GM12878 (cell line): Measurements from ENCODE around the gene AGAP1. TPM values are rescaled to one million over a fixed set of nuclear protein-coding genes. Genes with fewer than 3 reads are reported as not detected.

ENCODE experiments used
- ATAC-seq: fragments of 200-7000 bp; cut with Tn5 transposase; 3 replicates; pipeline ENCODE4 v1.9.1; 2020; ENCODE audit warnings: mild to moderate bottlenecking, moderate library complexity
- BruUV-seq: library from RNA; stranded (reverse); fragments of 400-500 nt; replicated peaks from 2 replicates; lab custom pipeline; 2021; lab: Mats Ljungman, UMichigan
- CTCF ChIA-PET: fragments of 300-600 bp; sonication (Branson Sonifier 250); formaldehyde crosslinking; extraction: SDS; loops from one replicate; lab custom pipeline; 2021; ENCODE audit warnings: inconsistent platforms; lab: Yijun Ruan, JAX
- POLR2A ChIA-PET: fragments of 350-600 bp; formaldehyde crosslinking; extraction: SDS; loops from one replicate; lab custom pipeline; 2021; ENCODE audit warnings: inconsistent platforms; lab: Charles Lee
- RAD21 ChIA-PET: fragments of 300-600 bp; sonication (Branson Sonifier 250); formaldehyde crosslinking; loops from one replicate; lab custom pipeline; 2023; ENCODE audit warnings: antibody characterized with exemption; ENCODE audit not compliant: unreplicated experiment; lab: Charles Lee
- SMC1A ChIA-PET: fragments of 300-600 bp; sonication (Branson Sonifier 250); formaldehyde crosslinking; loops from one replicate; lab custom pipeline; 2023; ENCODE audit not compliant: unreplicated experiment, uncharacterized antibody; lab: Charles Lee
- DNase-seq: peaks from one replicate; pipeline ENCODE4 v3.0.0-alpha.2; 2011; ENCODE audit warnings: low read depth, low spot score
- FAIRE-seq: peaks from 3 replicates; lab custom pipeline; 2011; peaks lifted over from hg19 to GRCh38; lab: Jason Lieb, UNC
- H2AFZ ChIP-seq: 2 replicates; pipeline ENCODE4 v1.6.0; 2011; ENCODE audit warnings: low read depth, low read length, control low read depth; ENCODE audit not compliant: control insufficient read depth
- H3K27ac ChIP-seq: 2 replicates; pipeline ENCODE4 v1.5.1; 2011; ENCODE audit warnings: control low read depth; ENCODE audit not compliant: control insufficient read depth, insufficient read depth
- H3K27me3 ChIP-seq, 2 experiments: replicated peaks in 1 of 2; 2 replicates each; pipeline versions ENCODE4 v1.6.0 to v1.6.1; 2011; ENCODE audit warnings: low read length in 1 of 2; ENCODE audit not compliant: control insufficient read depth in 2 of 2, insufficient read depth in 2 of 2
- H3K36me3 ChIP-seq, 2 experiments: 2 replicates each; pipeline ENCODE4 v1.5.1; 2011; ENCODE audit warnings: low read length in 1 of 2; ENCODE audit not compliant: control insufficient read depth in 2 of 2, insufficient read depth in 2 of 2
- H3K4me1 ChIP-seq: 2 replicates; pipeline ENCODE4 v1.6.1; 2011; ENCODE audit warnings: mild to moderate bottlenecking, low read length, moderate library complexity, mixed read lengths; ENCODE audit not compliant: control insufficient read depth, insufficient read depth
- H3K4me2 ChIP-seq: 2 replicates; pipeline ENCODE4 v1.6.0; 2011; ENCODE audit warnings: control low read depth; ENCODE audit not compliant: control insufficient read depth, insufficient read depth
- H3K4me3 ChIP-seq: fragments of 200-600 bp; sonication (generic); 2 replicates; pipeline ENCODE4 v1.5.1; 2016
- H3K79me2 ChIP-seq: 2 replicates; pipeline ENCODE4 v1.6.0; 2011; ENCODE audit warnings: low read length; ENCODE audit not compliant: control insufficient read depth, insufficient read depth
- H3K9ac ChIP-seq: 2 replicates; pipeline ENCODE4 v1.8.0; 2011; ENCODE audit warnings: low read length, control low read depth, mixed read lengths; ENCODE audit not compliant: control insufficient read depth, insufficient read depth
- H3K9me3 ChIP-seq: replicated peaks from 3 replicates; pipeline ENCODE4 v1.5.1; 2011; ENCODE audit warnings: mild to moderate bottlenecking, low read length; ENCODE audit not compliant: control insufficient read depth, insufficient read depth
- H4K20me1 ChIP-seq: 2 replicates; pipeline ENCODE4 v1.6.0; 2011; ENCODE audit not compliant: control insufficient read depth, insufficient read depth
- ASH2L ChIP-seq: fragments of 300-600, 200-600 bp; sonication (generic); IDR thresholded peaks from 2 replicates; pipeline ENCODE4 v1.6.1; 2017; ENCODE audit warnings: low read depth, mild to moderate bottlenecking, borderline replicate concordance
- BACH1 ChIP-seq: fragments of 450-650 bp; IDR thresholded peaks from 2 replicates; pipeline ENCODE4 v1.6.1; 2017; ENCODE audit warnings: mild to moderate bottlenecking, borderline replicate concordance
- BRCA1 ChIP-seq: IDR thresholded peaks from 2 replicates; pipeline ENCODE4 v1.6.1; 2011; ENCODE audit warnings: low read depth, low read length, improper control_type of control experiment
- CBX3 ChIP-seq: fragments of 200-600 bp; sonication (generic); IDR thresholded peaks from 2 replicates; pipeline ENCODE4 v1.6.1; 2016; ENCODE audit warnings: low read depth, borderline replicate concordance
- CHD4 ChIP-seq: fragments of 200-600 bp; sonication (generic); IDR thresholded peaks from 2 replicates; pipeline ENCODE4 v1.6.1; 2016; ENCODE audit warnings: mild to moderate bottlenecking
- CREB1 ChIP-seq: IDR thresholded peaks from 2 replicates; pipeline ENCODE4 v1.6.1; 2012; ENCODE audit warnings: low read depth, mild to moderate bottlenecking, inconsistent platforms
- DPF2 ChIP-seq: fragments of 450-650 bp; IDR thresholded peaks from 2 replicates; pipeline ENCODE4 v1.6.1; 2017; ENCODE audit warnings: mild to moderate bottlenecking
- ETV6 ChIP-seq, 2 experiments: fragments of 450-650 bp in 1 of 2; IDR thresholded peaks in 1 of 2; conservative IDR thresholded peaks in 1 of 2; 2 replicates each; pipeline ENCODE4 v1.6.1; 2014; ENCODE audit warnings: antibody characterized with exemption in 1 of 2, borderline replicate concordance in 1 of 2, low read depth in 1 of 2, mild to moderate bottlenecking in 1 of 2, moderate library complexity in 1 of 2
- IRF4 ChIP-seq: IDR thresholded peaks from 2 replicates; pipeline ENCODE4 v1.6.1; 2011; ENCODE audit warnings: low read depth, low read length
- KLF5 ChIP-seq: fragments of 450-650 bp; IDR thresholded peaks from 2 replicates; pipeline ENCODE4 v1.6.1; 2014; ENCODE audit warnings: mild to moderate bottlenecking; ENCODE audit not compliant: partially characterized antibody
- MEF2A ChIP-seq: IDR thresholded peaks from 2 replicates; pipeline ENCODE4 v1.6.1; 2011; ENCODE audit warnings: low read depth, mild to moderate bottlenecking, low read length, moderate library complexity; ENCODE audit not compliant: insufficient read depth
- MTA2 ChIP-seq: fragments of 450-650 bp; IDR thresholded peaks from 2 replicates; pipeline ENCODE4 v1.6.1; 2016; ENCODE audit warnings: low read depth, mild to moderate bottlenecking, moderate library complexity
- MYB ChIP-seq: fragments of 150-350 bp; IDR thresholded peaks from 2 replicates; pipeline ENCODE4 v1.6.1; 2014; ENCODE audit warnings: mild to moderate bottlenecking, low read depth, low read length, borderline replicate concordance
- NFIC ChIP-seq: IDR thresholded peaks from 2 replicates; pipeline ENCODE4 v1.6.1; 2012; ENCODE audit warnings: low read depth, mild to moderate bottlenecking, inconsistent platforms, low read length, moderate library complexity
- POLR2AphosphoS5 ChIP-seq: IDR thresholded peaks from 2 replicates; pipeline ENCODE4 v1.6.1; 2011; ENCODE audit warnings: mild to moderate bottlenecking, low read length, inconsistent platforms
- TARDBP ChIP-seq: IDR thresholded peaks from 2 replicates; pipeline ENCODE4 v1.6.1; 2016; ENCODE audit warnings: borderline replicate concordance
- TCF7 ChIP-seq: IDR thresholded peaks from 2 replicates; pipeline ENCODE4 v1.6.1; 2014; ENCODE audit warnings: antibody characterized with exemption, borderline replicate concordance
- YY1 ChIP-seq: IDR thresholded peaks from 2 replicates; pipeline ENCODE4 v1.6.1; 2011; ENCODE audit warnings: low read depth, mild to moderate bottlenecking, low read length
- ZNF24 ChIP-seq: fragments of 450-650 bp; IDR thresholded peaks from 2 replicates; pipeline ENCODE4 v1.6.1; 2017; ENCODE audit warnings: antibody characterized with exemption, mild to moderate bottlenecking
- ZSCAN29 ChIP-seq: fragments of 450-650 bp; IDR thresholded peaks from 2 replicates; pipeline ENCODE4 v1.6.1; 2017; ENCODE audit warnings: mild to moderate bottlenecking, moderate library complexity
- WGBS: methylation state at CpG from one replicate; pipeline ENCODE4 v1.1.6; 2016; ENCODE audit warnings: low lambda C conversion rate; ENCODE audit not compliant: insufficient replicate concordance, insufficient coverage; ENCODE audit errors: missing lambda C conversion rate; 5-methylcytosine and 5-hydroxymethylcytosine counted together
- in situ Hi-C: fragments of 300-500 bp; cut with MboI; formaldehyde crosslinking; loops from 9 replicates; pipeline ENCODE4 v1.14.3; 2018; ENCODE audit warnings: mixed read lengths
- intact Hi-C: fragments of 100-400 bp; cut with micrococcal nuclease; formaldehyde crosslinking; loops from one replicate; pipeline ENCODE4 v1.14.2; 2022; ENCODE audit not compliant: unreplicated experiment
- polyA plus RNA-seq, 11 experiments: library from polyadenylated mRNA; depleted of rRNA in 4 of 11; unstranded in 6 of 11; stranded (reverse) in 5 of 11; fragments of >200 nt; fragmentation: Nextera tagmentation in 4 of 11; fragmentation: Illumina TruSeq in 1 of 11; extraction: Ambion mirVana in 4 of 11; extraction: Trizol in 1 of 11; gene quantifications; 1 replicate in 1 of 11; 2 replicates in 10 of 11; pipeline versions ENCODE4 v1.2.1 to v1.2.3, GENCODE V29; 2011 to 2016; ENCODE audit warnings: inconsistent platforms in 2 of 11, missing spikeins in 2 of 11, low read depth in 1 of 11
- total RNA-seq, 4 experiments: library from RNA; depleted of rRNA in 3 of 4; stranded (reverse); fragments of >200 nt in 3 of 4; fragmentation: Illumina TruSeq in 1 of 4; extraction: Trizol in 1 of 4; gene quantifications; 2 replicates each; pipeline versions ENCODE4 v1.2.1 to v1.2.3, GENCODE V29; 2013 to 2021
- TF ChIP-seq, protein P1 (sequence below): fragments of 450-650 bp; IDR thresholded peaks from 2 replicates; pipeline ENCODE4 v1.6.1; 2017; ENCODE audit warnings: mild to moderate bottlenecking, moderate library complexity

The AGAP1 gene
- total and polyA plus RNA-seq, 10 of the 15 experiments (the other 5 are each of a cell fraction or from before 2014, with no cell fraction given) = 0.05 to 0.15 (median 0.06) TPM; not detected in 7

DNA sequence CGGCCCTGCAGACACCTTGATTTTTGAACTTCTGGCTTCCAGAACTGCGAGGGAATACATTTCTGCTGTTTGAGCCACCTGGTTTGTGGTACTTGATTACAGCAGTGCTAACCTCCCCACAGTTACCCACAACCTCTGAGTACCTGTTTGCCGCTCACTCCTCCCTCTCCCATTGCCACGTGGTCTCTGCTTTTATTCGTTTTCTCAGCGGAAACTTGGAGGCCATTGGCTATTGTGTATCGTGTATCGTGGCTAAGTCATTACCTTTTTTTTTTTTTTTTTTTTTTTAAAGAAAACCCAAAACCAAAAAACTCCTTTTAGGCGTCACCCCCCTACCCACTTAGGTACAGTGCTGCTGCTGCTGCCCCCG, 90.8 kb downstream of the AGAP1 start:
- FAIRE-seq = no peak
- intact Hi-C loops = no loop called here

DNA sequence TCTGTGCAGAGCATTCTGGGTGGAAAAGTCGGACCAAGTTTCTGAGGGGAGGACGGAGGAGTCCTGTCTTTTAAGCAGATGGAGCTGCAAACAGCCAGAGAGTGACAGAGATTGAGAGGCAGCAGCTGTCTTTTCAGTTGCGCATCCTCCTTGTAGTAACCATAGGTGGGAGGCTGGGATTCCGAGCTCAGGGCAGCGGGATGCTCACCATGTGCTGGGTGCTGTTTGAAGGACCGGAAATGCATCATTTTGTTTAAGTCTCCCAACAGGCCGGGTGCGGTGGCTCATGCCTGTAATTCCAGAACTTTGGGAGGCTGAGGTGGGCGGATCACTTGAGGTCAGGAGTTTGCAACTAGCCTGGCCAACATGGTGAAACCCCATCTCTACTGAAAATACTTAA, 93.4 kb downstream of the AGAP1 start:
- ChIA-PET POLR2A (no interaction called here), SMC1A (no interaction called here), CTCF (no interaction called here), RAD21 (no interaction called here)
- no peaks in the 10 kb centered on the region for H3K4me1 ChIP-seq
- in situ Hi-C loops = no loop called here
- DNase-seq (no peak), FAIRE-seq (no peak), ATAC-seq (no peak)
- H4K20me1 ChIP-seq = no peaks in the 10 kb centered on the region
- H3K79me2 ChIP-seq = no peaks in the 10 kb centered on the region
- no peak overlapping the region for H3K9ac ChIP-seq
- no peaks in the 10 kb centered on the region for H3K36me3 ChIP-seq
- no peak overlapping the region for H2AFZ ChIP-seq
- H3K4me2 ChIP-seq = no peak overlapping the region
- intact Hi-C loops = no loop called here
- no peak for TF ChIP-seq DPF2
- no peak for TF ChIP-seq MYB
- no peak for TF ChIP-seq TCF7
- TF ChIP-seq CBX3 = no peak
- no peak for TF ChIP-seq IRF4
- TF ChIP-seq, protein P1, sequence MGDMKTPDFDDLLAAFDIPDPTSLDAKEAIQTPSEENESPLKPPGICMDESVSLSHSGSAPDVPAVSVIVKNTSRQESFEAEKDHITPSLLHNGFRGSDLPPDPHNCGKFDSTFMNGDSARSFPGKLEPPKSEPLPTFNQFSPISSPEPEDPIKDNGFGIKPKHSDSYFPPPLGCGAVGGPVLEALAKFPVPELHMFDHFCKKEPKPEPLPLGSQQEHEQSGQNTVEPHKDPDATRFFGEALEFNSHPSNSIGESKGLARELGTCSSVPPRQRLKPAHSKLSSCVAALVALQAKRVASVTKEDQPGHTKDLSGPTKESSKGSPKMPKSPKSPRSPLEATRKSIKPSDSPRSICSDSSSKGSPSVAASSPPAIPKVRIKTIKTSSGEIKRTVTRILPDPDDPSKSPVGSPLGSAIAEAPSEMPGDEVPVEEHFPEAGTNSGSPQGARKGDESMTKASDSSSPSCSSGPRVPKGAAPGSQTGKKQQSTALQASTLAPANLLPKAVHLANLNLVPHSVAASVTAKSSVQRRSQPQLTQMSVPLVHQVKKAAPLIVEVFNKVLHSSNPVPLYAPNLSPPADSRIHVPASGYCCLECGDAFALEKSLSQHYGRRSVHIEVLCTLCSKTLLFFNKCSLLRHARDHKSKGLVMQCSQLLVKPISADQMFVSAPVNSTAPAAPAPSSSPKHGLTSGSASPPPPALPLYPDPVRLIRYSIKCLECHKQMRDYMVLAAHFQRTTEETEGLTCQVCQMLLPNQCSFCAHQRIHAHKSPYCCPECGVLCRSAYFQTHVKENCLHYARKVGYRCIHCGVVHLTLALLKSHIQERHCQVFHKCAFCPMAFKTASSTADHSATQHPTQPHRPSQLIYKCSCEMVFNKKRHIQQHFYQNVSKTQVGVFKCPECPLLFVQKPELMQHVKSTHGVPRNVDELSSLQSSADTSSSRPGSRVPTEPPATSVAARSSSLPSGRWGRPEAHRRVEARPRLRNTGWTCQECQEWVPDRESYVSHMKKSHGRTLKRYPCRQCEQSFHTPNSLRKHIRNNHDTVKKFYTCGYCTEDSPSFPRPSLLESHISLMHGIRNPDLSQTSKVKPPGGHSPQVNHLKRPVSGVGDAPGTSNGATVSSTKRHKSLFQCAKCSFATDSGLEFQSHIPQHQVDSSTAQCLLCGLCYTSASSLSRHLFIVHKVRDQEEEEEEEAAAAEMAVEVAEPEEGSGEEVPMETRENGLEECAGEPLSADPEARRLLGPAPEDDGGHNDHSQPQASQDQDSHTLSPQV = no peak
- no peak for TF ChIP-seq BRCA1
- TF ChIP-seq ZNF24 = no peak
- TF ChIP-seq MEF2A = no peak
- no peak for TF ChIP-seq ZSCAN29
- no peak for TF ChIP-seq ETV6 (conservative IDR thresholded peaks at IDR 0.05 in 1 of 2, IDR thresholded peaks at IDR 0.05 in 1 of 2; ENCODE audit: borderline replicate concordance in 1 of 2, low read depth in 1 of 2)
- no peak for TF ChIP-seq POLR2AphosphoS5
- TF ChIP-seq YY1 = no peak
- no peak for TF ChIP-seq NFIC
- no peak for TF ChIP-seq ASH2L
- H3K4me3 ChIP-seq = no peak overlapping the region
- H3K27ac ChIP-seq = no peak overlapping the region
- peaks cover 0 to 2% of the 10 kb centered on the region in 2 experiments; a peak in 1 of 4 replicates for H3K27me3 ChIP-seq
- no TSS peak for BruUV-seq
- 41% methylated on average over 9 of the region's 9 CpGs for WGBS
- H3K9me3 ChIP-seq = no peaks in the 10 kb centered on the region

More for the DNA sequence above, 90.8 kb downstream of the AGAP1 start:
- Histone ChIP-seq H3K79me2 (no peaks in the 10 kb centered on the region), H3K9me3 (no peaks in the 10 kb centered on the region), H4K20me1 (no peaks in the 10 kb centered on the region), H3K4me1 (no peaks in the 10 kb centered on the region), H3K9ac (no peak overlapping the region), H3K36me3 (no peaks in the 10 kb centered on the region), H3K27me3 (peaks cover 0 to 2% of the 10 kb centered on the region in 2 experiments; a peak in 1 of 4 replicates), H3K4me3 (no peak overlapping the region), H3K4me2 (no peak overlapping the region), H2AFZ (no peak overlapping the region), H3K27ac (no peak overlapping the region)
- no peak for DNase-seq
- BruUV-seq = no TSS peak
- 13% methylated on average over 9 of the region's 10 CpGs for WGBS
- ChIA-PET POLR2A (no interaction called here), CTCF (no interaction called here), SMC1A (no interaction called here)
- in situ Hi-C loops = no loop called here
- ATAC-seq = no peak
- TF ChIP-seq CHD4 (no peak), MTA2 (no peak), BACH1 (no peak), CREB1 (no peak), TARDBP (no peak), KLF5 (no peak)
- TF ChIP-seq, all 136 proteins: peak for 0
- RAD21 ChIA-PET = no interaction called here
